SW 1271 (cell line): ENCODE data around the gene ICAM5.
A peak's percentile ranks its signal among the peaks of the same experiment; 100 is the strongest.

Experiments
- DNase-seq, 2 experiments: peaks; one replicate each; lab custom pipeline; 2025; lab: John Stamatoyannopoulos, UW

Gene ICAM5

DNA sequence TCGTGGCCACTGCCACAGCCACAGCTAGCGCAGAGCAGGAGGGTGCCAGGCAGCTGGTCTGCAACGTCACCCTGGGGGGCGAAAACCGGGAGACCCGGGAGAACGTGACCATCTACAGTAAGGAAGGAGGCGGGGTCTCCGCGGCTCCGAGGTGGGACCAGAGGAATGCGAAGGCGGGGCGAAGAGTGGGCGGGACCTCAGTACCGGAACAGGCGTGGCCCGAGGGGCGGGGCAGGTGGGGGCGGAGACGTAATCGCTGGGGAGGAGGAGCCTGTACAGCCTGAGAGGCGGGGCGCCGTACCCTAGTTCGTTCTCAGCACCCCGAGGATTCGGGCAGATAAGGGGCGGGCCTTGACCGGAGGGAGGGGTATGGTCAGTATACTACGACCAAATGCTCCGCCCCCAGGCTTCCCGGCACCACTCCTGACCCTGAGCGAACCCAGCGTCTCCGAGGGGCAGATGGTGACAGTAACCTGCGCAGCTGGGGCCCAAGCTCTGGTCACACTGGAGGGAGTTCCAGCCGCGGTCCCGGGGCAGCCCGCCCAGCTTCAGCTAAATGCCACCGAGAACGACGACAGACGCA is 2.5 kb downstream of the ICAM5 start:
- DNase-seq = no peak

DNA sequence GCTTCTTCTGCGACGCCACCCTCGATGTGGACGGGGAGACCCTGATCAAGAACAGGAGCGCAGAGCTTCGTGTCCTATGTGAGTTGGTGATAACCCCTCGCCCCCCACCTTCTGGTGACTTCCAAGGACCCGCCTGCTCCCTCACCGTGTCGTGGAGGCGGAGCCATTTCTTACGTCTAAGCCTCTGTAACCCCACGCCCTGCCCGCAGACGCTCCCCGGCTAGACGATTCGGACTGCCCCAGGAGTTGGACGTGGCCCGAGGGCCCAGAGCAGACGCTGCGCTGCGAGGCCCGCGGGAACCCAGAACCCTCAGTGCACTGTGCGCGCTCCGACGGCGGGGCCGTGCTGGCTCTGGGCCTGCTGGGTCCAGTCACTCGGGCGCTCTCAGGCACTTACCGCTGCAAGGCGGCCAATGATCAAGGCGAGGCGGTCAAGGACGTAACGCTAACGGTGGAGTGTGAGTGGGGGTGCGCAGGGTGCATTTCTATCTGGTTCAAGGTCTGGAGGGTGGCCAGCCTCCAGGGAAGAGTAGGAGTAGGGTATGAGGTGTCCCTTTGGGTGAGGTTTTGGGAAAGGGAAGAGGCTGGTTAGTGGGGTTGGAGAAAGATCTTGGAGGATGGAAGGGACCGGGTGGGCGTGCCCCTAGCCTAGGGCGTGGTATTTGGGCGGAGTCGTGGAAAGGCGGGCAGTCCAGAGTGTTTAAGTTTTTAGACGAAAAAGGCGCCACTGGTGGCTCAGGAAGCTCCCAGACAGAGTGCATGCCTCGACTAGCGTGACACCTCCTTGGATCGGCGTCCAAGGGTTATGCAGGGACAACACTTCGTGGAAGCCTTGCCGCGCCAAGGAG is 3.3 kb downstream of the ICAM5 start:
- DNase-seq = no peak

DNA sequence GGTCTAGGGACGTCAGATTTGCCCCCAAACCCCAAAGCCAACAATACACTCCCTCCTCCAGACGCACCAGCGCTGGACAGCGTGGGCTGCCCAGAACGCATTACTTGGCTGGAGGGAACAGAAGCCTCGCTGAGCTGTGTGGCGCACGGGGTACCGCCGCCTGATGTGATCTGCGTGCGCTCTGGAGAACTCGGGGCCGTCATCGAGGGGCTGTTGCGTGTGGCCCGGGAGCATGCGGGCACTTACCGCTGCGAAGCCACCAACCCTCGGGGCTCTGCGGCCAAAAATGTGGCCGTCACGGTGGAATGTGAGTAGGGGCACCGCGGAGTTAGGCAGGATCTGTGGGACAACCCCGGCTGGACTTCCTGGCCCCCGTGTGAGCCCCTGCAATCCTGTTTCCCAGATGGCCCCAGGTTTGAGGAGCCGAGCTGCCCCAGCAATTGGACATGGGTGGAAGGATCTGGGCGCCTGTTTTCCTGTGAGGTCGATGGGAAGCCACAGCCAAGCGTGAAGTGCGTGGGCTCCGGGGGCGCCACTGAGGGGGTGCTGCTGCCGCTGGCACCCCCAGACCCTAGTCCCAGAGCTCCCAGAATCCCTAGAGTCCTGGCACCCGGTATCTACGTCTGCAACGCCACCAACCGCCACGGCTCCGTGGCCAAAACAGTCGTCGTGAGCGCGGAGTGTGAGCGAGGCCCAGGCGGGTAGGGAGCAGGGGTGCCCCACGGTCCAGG is 4.0 kb downstream of the ICAM5 start:
- DNase-seq = no peak

DNA sequence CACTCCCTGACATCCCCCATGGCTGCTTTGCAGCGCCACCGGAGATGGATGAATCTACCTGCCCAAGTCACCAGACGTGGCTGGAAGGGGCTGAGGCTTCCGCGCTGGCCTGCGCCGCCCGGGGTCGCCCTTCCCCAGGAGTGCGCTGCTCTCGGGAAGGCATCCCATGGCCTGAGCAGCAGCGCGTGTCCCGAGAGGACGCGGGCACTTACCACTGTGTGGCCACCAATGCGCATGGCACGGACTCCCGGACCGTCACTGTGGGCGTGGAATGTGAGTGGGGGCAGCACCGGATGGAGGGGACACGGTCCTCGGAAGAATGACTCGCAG is 4.6 kb downstream of the ICAM5 start:
- no peak for DNase-seq

DNA sequence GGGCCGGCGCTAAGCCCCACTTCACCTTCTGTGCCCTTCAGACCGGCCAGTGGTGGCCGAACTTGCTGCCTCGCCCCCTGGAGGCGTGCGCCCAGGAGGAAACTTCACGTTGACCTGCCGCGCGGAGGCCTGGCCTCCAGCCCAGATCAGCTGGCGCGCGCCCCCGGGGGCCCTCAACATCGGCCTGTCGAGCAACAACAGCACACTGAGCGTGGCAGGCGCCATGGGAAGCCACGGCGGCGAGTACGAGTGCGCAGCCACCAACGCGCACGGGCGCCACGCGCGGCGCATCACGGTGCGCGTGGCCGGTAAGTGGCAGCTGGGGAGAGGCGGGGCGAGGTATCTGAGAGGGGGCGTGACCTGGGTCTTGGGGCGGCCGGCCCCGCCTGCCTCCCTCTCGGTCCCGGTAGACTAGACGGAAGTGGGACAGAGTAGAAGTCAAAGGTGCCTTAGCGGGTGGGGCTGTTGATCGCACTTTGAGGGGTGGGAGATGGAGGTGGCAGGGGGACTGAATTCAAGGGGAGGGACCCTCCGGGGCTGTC is 5.6 kb downstream of the ICAM5 start:
- no peak for DNase-seq

DNA sequence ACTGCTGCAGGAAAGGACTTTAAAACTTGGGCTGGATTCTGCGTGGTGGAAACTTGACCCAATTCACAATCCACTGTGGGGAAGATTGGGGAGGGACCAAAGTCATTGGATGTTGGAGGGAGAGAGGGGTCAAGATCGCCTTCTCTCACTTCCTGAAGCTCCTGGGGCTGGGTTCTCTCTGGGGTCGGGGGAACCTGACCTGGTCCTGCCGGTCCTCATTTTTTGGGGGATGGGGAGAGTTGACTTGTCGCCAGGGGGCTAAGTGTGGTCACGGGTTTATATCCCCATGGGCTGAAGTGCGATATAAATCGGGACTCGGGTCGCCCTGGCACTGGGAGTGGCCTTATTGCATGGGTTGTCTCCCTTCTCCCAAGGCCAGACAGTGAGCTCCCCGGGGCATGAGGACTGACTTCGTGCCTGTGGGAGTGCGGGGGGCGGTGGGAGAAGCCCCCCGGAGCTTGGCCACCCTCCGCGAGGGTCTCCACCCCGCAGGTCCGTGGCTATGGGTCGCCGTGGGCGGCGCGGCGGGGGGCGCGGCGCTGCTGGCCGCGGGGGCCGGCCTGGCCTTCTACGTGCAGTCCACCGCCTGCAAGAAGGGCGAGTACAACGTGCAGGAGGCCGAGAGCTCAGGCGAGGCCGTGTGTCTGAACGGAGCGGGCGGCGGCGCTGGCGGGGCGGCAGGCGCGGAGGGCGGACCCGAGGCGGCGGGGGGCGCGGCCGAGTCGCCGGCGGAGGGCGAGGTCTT is 6.3 kb downstream of the ICAM5 start:
- no peak for DNase-seq

DNA sequence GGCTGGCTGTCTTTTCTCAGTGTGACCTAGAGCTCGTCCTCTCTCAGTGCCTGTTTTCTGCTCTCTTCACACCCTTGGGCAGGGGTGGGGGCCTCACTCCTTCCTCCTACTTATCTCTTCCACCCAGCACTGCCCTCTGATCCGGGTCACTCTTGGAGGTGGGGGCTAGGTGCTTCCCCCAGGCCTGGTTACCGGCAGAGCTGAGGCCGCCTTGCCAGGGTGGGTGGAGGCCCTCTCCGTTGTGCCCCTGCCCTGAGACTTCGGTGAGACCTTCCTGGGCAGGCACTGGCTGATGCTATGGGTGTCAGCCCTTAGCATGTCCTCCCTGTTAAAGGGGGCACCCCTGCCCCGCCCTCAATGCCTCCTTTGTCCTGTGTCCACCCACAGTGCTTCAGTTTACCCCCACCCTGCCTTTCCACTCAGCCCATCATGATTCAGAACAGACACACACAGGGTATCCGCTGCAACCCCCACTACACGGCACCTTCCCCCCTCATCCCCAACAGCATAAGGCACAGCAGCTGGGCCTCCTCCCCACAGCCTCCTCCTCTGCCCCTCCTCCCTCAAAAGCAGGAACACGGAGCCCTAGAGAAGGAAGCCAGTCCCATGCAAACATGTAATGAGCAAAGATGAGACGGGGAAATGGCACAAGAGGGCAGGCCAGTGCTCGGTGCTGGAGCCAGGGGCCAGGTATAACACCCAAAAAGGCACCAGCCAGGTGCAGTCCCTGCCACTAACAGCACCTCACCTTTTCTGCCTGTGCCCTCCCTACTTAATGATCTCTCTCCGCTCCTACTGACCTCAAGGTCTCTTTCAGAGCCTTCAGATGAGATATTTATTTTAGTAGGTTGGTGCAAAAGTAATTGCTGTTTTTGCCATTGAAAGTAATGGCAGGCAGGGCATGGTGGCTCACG is 10.1 kb downstream of the ICAM5 start:
- DNase-seq = no peak

DNA sequence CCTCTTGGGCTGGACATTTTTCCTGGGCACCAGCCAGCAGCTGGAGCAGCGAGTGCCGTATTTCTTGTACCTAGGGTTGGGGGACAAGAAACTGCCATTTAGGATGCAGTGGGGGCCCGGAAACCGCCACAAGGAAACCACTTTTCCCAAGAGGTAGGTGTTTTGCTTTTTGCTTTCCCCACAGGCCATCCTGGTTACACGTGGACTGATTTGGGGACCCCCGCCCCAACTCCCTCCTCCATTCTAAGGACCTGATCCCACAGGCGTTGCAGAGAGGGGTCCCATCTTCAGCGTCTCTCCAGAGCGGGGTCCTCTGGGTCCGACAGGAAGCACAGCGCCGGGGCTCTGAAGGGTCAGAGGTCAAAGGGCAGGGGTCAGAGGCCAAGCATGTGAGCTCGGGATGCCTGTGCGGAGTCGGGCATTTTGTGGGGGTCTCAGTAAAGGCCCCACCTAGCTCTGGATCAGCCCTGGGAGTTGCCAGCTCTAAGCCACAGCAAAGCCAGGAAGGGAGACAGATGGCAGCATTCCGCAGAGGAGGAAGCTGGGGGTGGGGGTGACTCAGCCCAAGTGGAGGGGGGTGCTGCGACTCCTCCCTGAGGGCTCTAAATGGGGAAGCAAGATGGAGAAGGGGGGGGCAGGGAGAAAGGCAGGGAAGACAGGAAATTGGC is 15.5 kb downstream of the ICAM5 start:
- no peak for DNase-seq

DNA sequence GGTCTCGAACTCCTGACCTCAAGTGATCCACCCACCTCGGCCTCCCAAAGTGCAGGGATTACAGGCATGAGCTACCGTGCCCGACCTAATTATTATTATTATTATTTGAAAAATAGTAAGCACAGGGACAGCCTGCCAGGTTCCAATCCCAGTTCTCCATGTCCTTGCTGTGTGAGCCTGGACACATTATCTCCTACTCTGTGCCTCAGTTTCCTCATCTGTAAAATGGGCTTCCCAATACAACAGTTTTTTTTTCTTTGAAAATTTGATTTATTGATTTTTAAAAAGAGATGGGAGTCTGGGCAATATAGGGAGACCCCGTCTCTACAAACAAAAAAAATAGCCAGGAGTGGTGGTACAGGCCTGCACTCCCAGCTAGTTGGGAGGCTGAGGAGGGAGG is 16.6 kb downstream of the ICAM5 start:
- DNase-seq = no peak

DNA sequence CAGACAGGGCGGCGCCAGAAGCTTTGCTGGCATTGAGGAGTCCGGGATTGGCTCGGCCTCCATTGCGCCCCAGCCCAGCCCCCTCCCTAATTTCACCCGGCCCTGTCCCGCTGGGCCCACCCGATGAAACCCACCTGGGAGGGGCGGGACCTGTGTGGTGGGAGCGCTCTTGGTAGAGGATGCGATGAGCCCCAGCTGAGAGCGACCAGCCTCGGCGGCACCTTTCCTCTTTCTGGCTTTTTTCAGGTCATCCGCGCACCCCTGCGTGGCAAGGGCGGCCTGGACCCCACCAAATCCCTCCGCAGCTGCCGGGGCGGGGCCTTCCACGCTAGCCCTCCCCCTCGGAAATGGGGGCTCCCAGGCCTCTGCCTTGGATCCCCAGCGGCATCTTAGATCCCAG is 19.7 kb downstream of the ICAM5 start, which contains the start of gene ZGLP1:
Gene ZGLP1, minus strand, starts transcription at position 393 of the 400 bp plus-strand sequence.
- no peak for DNase-seq

DNA sequence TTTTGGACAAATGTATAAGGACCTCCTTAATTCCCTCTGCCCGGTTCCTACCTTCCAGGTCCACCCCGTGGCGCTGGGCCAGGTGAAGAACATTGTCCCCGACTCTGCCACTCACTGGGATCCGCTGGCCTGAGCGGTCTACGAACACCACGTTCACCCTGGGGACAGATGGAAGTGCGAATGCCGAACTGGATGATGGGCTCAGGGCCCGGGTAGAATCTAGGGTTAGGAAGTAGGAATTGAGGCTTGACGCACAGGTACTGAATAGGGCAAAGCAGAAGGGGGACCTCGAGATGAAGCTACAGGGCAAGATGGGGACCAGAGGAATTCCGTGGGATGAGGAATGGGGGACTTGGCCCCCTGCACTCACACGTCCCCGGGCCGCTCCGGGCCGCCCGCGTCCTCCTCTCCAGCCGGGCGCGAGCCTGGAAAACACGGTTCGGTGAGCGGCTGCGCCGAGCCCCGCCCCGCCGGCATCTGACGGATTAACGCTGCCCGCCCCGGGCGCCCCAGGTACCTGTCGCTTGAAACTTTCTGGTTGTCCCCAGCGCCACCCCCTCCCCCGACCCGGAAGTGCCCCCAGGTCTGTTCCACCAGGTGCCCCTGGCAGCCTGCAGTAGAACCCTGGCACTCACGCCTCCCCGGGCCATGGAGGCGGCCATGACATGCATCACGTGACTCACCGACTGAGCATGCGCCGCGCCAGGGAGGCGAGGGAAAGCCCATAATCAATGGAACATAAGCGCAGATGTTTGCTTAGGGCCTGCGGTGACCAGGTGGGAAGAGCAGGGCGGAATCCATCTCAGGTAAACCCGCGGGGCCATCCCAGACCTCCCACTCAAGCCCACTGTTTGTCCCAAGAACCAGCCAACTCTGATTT is 25.8 kb downstream of the ICAM5 start, which contains the start of gene FDX2:
Gene FDX2, minus strand, starts transcription at position 681 of the 880 bp plus-strand sequence. Its CDS starts 19 bp downstream, at position 662.
- peak; percentile 42 to 75 for DNase-seq

DNA sequence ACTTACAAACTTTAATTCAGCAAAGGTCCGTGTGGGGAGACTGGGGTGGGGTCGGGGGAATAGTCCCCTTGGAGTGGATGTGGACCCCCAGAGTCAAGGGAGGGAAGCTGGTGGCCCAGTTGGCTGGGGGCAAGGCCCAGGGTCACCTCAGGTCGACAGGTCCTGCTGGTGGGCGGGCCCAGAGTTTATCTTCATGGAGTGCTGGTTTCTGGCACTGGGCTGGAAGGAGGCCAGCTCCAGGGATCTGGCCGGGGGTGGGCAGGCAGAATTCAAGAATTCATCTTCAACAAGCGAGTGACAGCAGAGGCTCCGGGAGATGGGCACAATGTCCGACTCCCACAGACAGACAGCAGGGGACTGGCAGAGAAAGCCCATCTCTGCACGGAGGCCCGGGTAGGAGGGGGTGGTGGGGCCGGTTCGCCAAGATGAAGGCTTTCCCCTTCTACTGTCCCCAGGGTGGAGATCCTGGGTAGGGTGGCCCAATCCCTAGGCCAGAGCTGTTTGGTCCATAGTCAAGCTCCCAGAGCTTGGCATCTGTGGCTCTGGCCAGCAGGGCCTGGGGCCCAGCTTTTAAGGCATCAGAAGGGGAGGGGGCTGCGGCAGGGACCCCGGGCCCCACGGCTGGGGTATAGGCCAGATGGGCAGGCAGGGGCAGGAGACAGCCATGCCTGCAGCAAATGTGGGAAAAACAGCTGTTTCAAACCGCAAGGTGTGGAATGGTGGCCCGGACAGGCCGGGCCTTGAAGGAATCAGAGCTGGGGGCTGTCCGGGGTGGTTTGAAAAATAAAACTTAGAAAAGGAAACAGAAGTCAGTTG is 26.7 kb downstream of the ICAM5 start:
- DNase-seq = no peak

DNA sequence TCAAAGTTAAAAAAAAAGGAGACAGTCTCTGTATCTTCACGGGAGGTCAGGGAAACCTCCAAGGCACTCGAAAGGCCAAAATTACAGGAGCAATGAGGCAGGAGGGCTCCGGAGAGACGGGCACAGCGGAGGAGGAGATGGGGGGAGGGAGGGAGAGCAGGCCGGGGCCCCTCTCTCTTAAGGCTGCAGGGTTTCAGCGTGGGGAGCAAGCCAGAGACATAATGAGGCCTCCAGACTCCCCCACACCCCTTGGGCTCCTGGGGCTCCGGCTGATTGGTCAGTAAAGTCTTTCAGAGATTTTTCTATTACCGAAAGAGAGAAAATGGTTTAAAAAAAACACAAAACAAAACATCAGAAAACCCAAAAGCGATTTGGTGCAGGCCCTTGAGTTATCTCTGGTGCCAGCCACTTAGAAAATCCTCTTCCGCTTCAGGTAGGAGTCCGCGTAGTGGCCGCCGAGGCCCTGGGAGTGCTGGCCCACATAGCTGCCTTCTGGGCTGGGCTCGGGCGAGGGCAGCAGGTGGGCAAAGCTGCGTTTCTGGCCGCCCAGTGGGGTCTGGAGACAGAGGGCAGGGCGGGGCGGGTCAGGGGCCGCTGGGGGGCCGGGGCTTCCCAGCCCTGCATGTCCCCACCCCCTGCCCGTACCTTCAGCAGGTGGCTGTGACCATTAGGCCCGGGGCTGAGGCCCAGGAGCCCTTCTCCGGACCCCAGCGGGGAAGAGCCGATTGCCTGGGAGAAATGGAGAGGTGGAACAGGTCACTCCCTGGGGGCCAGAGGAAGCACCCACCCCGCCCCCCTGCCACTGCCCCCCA is 27.5 kb downstream of the ICAM5 start:
- DNase-seq = no peak

DNA sequence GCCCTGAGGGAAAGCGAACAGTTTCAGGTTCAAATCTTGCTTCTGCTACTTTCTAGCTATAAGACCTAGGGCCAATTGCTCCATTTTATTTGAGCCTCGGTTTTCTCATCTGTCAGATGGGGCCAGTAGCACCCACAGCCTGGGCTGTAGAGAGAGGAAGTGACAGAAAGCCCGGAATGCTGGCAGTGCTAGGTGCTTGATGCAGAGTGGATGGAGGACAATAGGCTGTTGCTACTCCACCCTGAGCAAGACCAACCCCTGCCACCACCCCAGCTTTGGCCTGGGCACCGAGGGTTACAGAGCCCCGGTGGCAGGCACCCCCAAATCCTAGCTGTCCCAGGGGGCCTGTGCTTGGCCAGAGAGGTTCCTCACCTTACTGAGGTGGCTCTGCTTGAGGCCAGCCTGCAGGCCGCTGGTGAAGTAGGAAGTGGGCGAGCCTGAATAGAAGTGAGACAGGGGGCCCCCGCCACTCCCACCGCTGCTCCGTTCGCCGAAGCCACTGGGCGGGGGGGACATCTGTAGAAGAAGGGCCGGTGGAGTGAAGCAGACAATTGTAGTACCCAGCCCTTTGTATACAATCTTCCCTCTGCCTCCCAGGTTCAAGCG is 28.2 kb downstream of the ICAM5 start:
- no peak for DNase-seq

DNA sequence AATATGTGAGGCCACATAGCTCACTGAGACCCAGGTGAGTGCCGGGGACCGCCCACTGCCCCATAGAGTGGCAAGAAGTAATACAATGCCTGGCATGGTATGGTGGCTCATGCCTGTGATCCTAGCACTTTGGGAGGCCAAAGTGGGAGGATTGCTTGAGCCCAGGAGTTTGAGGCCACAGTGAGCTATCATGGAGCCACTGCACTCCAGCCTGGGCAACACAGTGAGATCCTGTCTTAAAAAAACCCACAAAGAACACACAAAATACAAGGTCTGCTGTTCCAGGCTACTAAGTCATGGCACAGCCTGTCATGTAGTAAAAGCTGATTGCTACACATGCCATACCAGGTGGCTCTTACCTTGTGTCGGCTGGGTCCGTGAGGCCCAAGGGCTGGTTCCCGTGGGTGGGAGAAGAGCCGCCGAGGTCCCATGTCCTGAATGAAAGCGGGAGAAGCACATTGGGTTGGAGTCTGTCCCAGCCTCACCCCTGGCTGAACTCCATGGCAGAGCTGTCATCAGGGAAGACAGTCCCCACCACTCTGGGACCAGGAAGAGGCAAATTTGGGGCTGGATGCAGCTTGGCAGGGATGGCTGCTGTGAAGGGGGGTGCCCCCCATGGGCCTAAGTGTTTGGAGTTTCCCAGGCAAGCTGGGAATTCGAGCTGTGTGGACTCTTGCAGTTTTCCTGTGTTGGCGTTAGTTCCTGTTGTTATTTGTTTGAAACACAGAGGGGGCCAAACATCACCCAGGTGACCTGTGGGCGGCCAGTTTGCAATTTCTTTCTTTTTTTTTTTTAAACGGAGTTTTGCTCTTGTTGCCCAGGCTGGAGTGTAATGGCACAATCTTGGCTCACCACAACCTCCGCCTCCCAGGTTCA is 29.3 kb downstream of the ICAM5 start:
- DNase-seq = no peak
